ENCODE results near the gene PTPRU.

Gene PTPRU

DNA sequence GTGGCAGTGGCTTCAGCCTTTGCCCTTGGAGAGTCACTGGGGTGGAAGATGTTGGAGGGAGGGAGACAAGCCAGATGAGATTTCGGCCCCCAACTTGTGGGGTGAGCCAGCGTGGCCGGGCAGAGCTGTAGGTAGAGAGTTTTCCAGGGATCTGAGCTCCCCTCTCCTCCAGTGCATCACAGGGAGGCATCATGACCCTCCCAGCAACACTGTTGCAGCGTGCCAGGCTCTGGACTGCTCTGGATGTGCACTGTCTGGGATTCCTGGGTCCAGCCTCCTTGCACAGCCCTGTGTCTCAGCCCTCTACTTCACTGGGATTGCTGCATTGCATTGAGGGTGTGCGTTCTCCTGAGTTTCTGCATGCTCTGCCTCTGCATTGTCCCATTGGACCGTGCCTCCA, 8.9 kb downstream of the PTPRU start:
- TF ChIP-seq, protein P1, sequence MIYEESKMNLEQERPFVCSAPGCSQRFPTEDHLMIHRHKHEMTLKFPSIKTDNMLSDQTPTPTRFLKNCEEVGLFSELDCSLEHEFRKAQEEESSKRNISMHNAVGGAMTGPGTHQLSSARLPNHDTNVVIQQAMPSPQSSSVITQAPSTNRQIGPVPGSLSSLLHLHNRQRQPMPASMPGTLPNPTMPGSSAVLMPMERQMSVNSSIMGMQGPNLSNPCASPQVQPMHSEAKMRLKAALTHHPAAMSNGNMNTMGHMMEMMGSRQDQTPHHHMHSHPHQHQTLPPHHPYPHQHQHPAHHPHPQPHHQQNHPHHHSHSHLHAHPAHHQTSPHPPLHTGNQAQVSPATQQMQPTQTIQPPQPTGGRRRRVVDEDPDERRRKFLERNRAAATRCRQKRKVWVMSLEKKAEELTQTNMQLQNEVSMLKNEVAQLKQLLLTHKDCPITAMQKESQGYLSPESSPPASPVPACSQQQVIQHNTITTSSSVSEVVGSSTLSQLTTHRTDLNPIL (CRISPR knock-in tag; IDR thresholded peaks at IDR 0.05; ENCODE audit: low read depth) = no peak
- TF ChIP-seq ZFP30 (CRISPR knock-in tag; IDR thresholded peaks at IDR 0.05) = no peak
- TF ChIP-seq OSR1 (CRISPR knock-in tag; IDR thresholded peaks at IDR 0.05) = no peak
- no peak for TF ChIP-seq SNAI2 (CRISPR knock-in tag; IDR thresholded peaks at IDR 0.05)
- TF ChIP-seq ISL1 (CRISPR knock-in tag; IDR thresholded peaks at IDR 0.05) = no peak
- no peak for TF ChIP-seq CSDC2 (CRISPR knock-in tag; IDR thresholded peaks at IDR 0.05)
- no peak for TF ChIP-seq ZC3H10 (CRISPR knock-in tag; IDR thresholded peaks at IDR 0.05)
- TF ChIP-seq ZFP3 (CRISPR knock-in tag; IDR thresholded peaks at IDR 0.05) = no peak
- no peak for TF ChIP-seq ZNF565 (CRISPR knock-in tag; conservative IDR thresholded peaks at IDR 0.05; ENCODE audit: low read depth)
- TF ChIP-seq ESRRG (CRISPR knock-in tag; IDR thresholded peaks at IDR 0.05) = no peak
- TF ChIP-seq ZNF70 (CRISPR knock-in tag; IDR thresholded peaks at IDR 0.05) = no peak
- TF ChIP-seq RARB (CRISPR knock-in tag; IDR thresholded peaks at IDR 0.05) = no peak
- TF ChIP-seq ZNF8 (CRISPR knock-in tag; IDR thresholded peaks at IDR 0.05) = no peak
- no peak for TF ChIP-seq BACH2 (CRISPR knock-in tag; IDR thresholded peaks at IDR 0.05; ENCODE audit: borderline replicate concordance)
- TF ChIP-seq GLIS3 (CRISPR knock-in tag; IDR thresholded peaks at IDR 0.05) = no peak
- ATAC-seq = no peak

DNA sequence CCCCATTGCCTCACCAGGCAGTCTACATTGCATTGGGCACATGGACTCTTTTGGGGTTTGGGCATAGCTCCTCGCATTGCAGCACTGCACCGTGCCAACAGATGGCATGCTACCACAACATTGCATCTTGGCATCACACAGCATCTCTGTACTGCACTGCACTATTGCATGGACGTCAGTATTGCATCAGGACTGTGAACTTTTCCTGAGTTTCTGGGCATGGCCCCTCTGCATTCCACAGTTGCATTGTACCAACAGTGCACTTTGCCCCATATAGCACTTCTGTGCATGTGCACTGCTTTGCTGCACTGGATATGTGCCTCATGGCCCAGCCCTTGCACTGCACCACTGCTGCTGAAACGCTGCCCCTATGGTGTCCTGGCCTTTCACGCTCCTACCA, 9.6 kb downstream of the PTPRU start:
- TF ChIP-seq GLIS3 (CRISPR knock-in tag; IDR thresholded peaks at IDR 0.05) = no peak
- no peak for TF ChIP-seq RARB (CRISPR knock-in tag; IDR thresholded peaks at IDR 0.05)
- no peak for TF ChIP-seq ZNF8 (CRISPR knock-in tag; IDR thresholded peaks at IDR 0.05)
- TF ChIP-seq, protein P2, sequence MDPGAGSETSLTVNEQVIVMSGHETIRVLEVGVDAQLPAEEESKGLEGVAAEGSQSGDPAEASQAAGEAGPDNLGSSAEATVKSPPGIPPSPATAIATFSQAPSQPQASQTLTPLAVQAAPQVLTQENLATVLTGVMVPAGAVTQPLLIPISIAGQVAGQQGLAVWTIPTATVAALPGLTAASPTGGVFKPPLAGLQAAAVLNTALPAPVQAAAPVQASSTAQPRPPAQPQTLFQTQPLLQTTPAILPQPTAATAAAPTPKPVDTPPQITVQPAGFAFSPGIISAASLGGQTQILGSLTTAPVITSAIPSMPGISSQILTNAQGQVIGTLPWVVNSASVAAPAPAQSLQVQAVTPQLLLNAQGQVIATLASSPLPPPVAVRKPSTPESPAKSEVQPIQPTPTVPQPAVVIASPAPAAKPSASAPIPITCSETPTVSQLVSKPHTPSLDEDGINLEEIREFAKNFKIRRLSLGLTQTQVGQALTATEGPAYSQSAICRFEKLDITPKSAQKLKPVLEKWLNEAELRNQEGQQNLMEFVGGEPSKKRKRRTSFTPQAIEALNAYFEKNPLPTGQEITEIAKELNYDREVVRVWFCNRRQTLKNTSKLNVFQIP (CRISPR knock-in tag; IDR thresholded peaks at IDR 0.05; ENCODE audit: borderline replicate concordance, low read depth) = no peak
- TF ChIP-seq PPARA (CRISPR knock-in tag; IDR thresholded peaks at IDR 0.05; ENCODE audit: borderline replicate concordance) = no peak
- TF ChIP-seq, protein P3, sequence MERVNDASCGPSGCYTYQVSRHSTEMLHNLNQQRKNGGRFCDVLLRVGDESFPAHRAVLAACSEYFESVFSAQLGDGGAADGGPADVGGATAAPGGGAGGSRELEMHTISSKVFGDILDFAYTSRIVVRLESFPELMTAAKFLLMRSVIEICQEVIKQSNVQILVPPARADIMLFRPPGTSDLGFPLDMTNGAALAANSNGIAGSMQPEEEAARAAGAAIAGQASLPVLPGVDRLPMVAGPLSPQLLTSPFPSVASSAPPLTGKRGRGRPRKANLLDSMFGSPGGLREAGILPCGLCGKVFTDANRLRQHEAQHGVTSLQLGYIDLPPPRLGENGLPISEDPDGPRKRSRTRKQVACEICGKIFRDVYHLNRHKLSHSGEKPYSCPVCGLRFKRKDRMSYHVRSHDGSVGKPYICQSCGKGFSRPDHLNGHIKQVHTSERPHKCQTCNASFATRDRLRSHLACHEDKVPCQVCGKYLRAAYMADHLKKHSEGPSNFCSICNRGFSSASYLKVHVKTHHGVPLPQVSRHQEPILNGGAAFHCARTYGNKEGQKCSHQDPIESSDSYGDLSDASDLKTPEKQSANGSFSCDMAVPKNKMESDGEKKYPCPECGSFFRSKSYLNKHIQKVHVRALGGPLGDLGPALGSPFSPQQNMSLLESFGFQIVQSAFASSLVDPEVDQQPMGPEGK (CRISPR knock-in tag; IDR thresholded peaks at IDR 0.05; ENCODE audit: borderline replicate concordance) = no peak
- TF ChIP-seq ZNF565 (CRISPR knock-in tag; conservative IDR thresholded peaks at IDR 0.05; ENCODE audit: low read depth) = no peak
- TF ChIP-seq SNAI2 (CRISPR knock-in tag; IDR thresholded peaks at IDR 0.05) = no peak
- no peak for TF ChIP-seq ARNTL (CRISPR knock-in tag; IDR thresholded peaks at IDR 0.05; ENCODE audit: borderline replicate concordance, low read depth)
- TF ChIP-seq ESRRG (CRISPR knock-in tag; IDR thresholded peaks at IDR 0.05) = no peak
- no peak for TF ChIP-seq OSR1 (CRISPR knock-in tag; IDR thresholded peaks at IDR 0.05)
- TF ChIP-seq TOX (CRISPR knock-in tag; IDR thresholded peaks at IDR 0.05; ENCODE audit: borderline replicate concordance) = no peak
- ATAC-seq = peak; percentile 86

DNA sequence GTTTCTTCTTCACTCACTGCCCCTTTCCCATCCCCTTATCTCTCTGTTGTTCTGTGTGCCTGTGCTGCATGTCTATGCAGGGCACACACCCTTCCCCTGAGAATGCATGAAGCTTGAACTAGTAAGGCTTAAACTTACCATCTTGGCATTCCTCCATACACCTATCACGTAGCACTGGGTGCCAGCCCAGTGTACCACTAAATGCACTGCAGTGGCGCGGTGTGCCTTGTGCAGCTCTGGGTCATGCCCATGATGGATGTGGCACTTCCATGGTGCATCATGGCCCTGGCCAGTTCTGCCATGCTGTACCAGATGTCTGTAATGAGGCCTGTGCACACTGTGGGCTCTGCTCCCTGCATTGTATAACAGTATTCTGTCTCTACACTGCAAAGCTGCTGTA, 10.7 kb downstream of the PTPRU start:
- no peak for ATAC-seq
- TF ChIP-seq ZNF565 (CRISPR knock-in tag; conservative IDR thresholded peaks at IDR 0.05; ENCODE audit: low read depth) (no peak), GLIS3 (CRISPR knock-in tag; IDR thresholded peaks at IDR 0.05) (no peak), TCF4 (CRISPR knock-in tag; IDR thresholded peaks at IDR 0.05; ENCODE audit: borderline replicate concordance) (no peak), ZC3H10 (CRISPR knock-in tag; IDR thresholded peaks at IDR 0.05) (no peak), ZNF70 (CRISPR knock-in tag; IDR thresholded peaks at IDR 0.05) (no peak), BACH2 (CRISPR knock-in tag; IDR thresholded peaks at IDR 0.05; ENCODE audit: borderline replicate concordance) (no peak), ISL1 (CRISPR knock-in tag; IDR thresholded peaks at IDR 0.05) (no peak), PPARA (CRISPR knock-in tag; IDR thresholded peaks at IDR 0.05; ENCODE audit: borderline replicate concordance) (no peak), ZNF8 (CRISPR knock-in tag; IDR thresholded peaks at IDR 0.05) (no peak), RARB (CRISPR knock-in tag; IDR thresholded peaks at IDR 0.05) (no peak), ZFP30 (CRISPR knock-in tag; IDR thresholded peaks at IDR 0.05) (no peak)
- TF ChIP-seq, protein P1 (CRISPR knock-in tag; IDR thresholded peaks at IDR 0.05; ENCODE audit: low read depth) = no peak
- TF ChIP-seq, protein P4, sequence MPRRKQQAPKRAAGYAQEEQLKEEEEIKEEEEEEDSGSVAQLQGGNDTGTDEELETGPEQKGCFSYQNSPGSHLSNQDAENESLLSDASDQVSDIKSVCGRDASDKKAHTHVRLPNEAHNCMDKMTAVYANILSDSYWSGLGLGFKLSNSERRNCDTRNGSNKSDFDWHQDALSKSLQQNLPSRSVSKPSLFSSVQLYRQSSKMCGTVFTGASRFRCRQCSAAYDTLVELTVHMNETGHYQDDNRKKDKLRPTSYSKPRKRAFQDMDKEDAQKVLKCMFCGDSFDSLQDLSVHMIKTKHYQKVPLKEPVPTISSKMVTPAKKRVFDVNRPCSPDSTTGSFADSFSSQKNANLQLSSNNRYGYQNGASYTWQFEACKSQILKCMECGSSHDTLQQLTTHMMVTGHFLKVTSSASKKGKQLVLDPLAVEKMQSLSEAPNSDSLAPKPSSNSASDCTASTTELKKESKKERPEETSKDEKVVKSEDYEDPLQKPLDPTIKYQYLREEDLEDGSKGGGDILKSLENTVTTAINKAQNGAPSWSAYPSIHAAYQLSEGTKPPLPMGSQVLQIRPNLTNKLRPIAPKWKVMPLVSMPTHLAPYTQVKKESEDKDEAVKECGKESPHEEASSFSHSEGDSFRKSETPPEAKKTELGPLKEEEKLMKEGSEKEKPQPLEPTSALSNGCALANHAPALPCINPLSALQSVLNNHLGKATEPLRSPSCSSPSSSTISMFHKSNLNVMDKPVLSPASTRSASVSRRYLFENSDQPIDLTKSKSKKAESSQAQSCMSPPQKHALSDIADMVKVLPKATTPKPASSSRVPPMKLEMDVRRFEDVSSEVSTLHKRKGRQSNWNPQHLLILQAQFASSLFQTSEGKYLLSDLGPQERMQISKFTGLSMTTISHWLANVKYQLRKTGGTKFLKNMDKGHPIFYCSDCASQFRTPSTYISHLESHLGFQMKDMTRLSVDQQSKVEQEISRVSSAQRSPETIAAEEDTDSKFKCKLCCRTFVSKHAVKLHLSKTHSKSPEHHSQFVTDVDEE (CRISPR knock-in tag; IDR thresholded peaks at IDR 0.05) = no peak
- TF ChIP-seq, protein P2 (CRISPR knock-in tag; IDR thresholded peaks at IDR 0.05; ENCODE audit: borderline replicate concordance, low read depth) = no peak

Data from SK-N-SH treated with all-trans-retinoic acid at 6 μM for 48 hours (cell line).